ENCODE data around the gene TENT4B.

TENT4B gene

GRCh38 chr16:50198802-50199403 is 45.8 kb downstream of the TENT4B start:
- no peak for TF ChIP-seq ZBTB7A (IDR thresholded peaks at IDR 0.05; ENCODE audit: low read depth)
- TF ChIP-seq, protein P1, sequence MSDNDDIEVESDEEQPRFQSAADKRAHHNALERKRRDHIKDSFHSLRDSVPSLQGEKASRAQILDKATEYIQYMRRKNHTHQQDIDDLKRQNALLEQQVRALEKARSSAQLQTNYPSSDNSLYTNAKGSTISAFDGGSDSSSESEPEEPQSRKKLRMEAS (IDR thresholded peaks at IDR 0.05), result no peak

DNA sequence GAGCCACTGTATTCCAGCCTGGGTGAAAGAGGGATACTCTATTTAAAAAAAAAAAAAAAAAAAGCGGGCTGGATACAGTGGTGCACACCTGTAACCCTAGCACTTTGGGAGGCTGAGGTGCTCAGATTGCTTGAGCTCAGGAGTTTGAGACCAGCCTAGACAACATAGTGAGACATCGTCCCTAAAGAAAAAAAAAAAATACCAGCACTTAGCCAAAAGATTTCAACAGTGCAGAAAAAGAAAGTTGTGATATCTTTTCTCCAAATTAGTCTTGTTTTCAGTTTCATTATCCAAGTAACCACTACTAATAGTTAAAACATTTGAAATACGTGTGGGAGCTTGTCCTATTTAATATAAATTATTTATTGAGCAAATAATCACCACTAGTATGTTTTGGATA is 48.7 kb downstream of the TENT4B start:
- TF ChIP-seq EGR1 (IDR thresholded peaks at IDR 0.05) (no peak), RAD21 (IDR thresholded peaks at IDR 0.05; ENCODE audit: low read depth) (no peak), TAF1 (IDR thresholded peaks at IDR 0.05; ENCODE audit: low read depth) (no peak), CEBPB (IDR thresholded peaks at IDR 0.05) (no peak), NFIC (IDR thresholded peaks at IDR 0.05) (no peak), CREB1 (IDR thresholded peaks at IDR 0.05; ENCODE audit: low read depth) (no peak), EP300 (IDR thresholded peaks at IDR 0.05; ENCODE audit: borderline replicate concordance) (no peak), FOXM1 (IDR thresholded peaks at IDR 0.05; ENCODE audit: borderline replicate concordance, low read depth) (no peak), YY1 (IDR thresholded peaks at IDR 0.05; ENCODE audit: low read depth) (no peak), TEAD4 (IDR thresholded peaks at IDR 0.05) (no peak)
- TF ChIP-seq, protein P2, sequence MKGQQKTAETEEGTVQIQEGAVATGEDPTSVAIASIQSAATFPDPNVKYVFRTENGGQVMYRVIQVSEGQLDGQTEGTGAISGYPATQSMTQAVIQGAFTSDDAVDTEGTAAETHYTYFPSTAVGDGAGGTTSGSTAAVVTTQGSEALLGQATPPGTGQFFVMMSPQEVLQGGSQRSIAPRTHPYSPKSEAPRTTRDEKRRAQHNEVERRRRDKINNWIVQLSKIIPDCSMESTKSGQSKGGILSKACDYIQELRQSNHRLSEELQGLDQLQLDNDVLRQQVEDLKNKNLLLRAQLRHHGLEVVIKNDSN (IDR thresholded peaks at IDR 0.05), result no peak
- TF ChIP-seq, protein P3, sequence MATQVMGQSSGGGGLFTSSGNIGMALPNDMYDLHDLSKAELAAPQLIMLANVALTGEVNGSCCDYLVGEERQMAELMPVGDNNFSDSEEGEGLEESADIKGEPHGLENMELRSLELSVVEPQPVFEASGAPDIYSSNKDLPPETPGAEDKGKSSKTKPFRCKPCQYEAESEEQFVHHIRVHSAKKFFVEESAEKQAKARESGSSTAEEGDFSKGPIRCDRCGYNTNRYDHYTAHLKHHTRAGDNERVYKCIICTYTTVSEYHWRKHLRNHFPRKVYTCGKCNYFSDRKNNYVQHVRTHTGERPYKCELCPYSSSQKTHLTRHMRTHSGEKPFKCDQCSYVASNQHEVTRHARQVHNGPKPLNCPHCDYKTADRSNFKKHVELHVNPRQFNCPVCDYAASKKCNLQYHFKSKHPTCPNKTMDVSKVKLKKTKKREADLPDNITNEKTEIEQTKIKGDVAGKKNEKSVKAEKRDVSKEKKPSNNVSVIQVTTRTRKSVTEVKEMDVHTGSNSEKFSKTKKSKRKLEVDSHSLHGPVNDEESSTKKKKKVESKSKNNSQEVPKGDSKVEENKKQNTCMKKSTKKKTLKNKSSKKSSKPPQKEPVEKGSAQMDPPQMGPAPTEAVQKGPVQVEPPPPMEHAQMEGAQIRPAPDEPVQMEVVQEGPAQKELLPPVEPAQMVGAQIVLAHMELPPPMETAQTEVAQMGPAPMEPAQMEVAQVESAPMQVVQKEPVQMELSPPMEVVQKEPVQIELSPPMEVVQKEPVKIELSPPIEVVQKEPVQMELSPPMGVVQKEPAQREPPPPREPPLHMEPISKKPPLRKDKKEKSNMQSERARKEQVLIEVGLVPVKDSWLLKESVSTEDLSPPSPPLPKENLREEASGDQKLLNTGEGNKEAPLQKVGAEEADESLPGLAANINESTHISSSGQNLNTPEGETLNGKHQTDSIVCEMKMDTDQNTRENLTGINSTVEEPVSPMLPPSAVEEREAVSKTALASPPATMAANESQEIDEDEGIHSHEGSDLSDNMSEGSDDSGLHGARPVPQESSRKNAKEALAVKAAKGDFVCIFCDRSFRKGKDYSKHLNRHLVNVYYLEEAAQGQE (IDR thresholded peaks at IDR 0.05; ENCODE audit: low read depth), result no peak
- TF ChIP-seq, protein P1 (IDR thresholded peaks at IDR 0.05), result no peak

GRCh38 chr16:50202926-50203624 is 50.0 kb downstream of the TENT4B start:
- TF ChIP-seq TEAD4 (IDR thresholded peaks at IDR 0.05) (peak; percentile 70), RAD21 (IDR thresholded peaks at IDR 0.05; ENCODE audit: low read depth) (no peak)

GRCh38 chr16:50203681-50204080 is 50.6 kb downstream of the TENT4B start:
- TF ChIP-seq CREB1 (IDR thresholded peaks at IDR 0.05; ENCODE audit: low read depth) (no peak), TCF12 (IDR thresholded peaks at IDR 0.05; ENCODE audit: low read depth) (no peak), YY1 (IDR thresholded peaks at IDR 0.05; ENCODE audit: low read depth) (no peak), FOXM1 (IDR thresholded peaks at IDR 0.05; ENCODE audit: borderline replicate concordance, low read depth) (no peak), NFIC (IDR thresholded peaks at IDR 0.05) (no peak), EGR1 (IDR thresholded peaks at IDR 0.05) (no peak), TEAD4 (IDR thresholded peaks at IDR 0.05) (no peak), CEBPB (IDR thresholded peaks at IDR 0.05) (no peak), EP300 (IDR thresholded peaks at IDR 0.05; ENCODE audit: borderline replicate concordance) (no peak), ZBTB7A (IDR thresholded peaks at IDR 0.05; ENCODE audit: low read depth) (no peak), RAD21 (IDR thresholded peaks at IDR 0.05; ENCODE audit: low read depth) (no peak), TAF1 (IDR thresholded peaks at IDR 0.05; ENCODE audit: low read depth) (no peak)
- TF ChIP-seq, protein P1 (IDR thresholded peaks at IDR 0.05), result no peak
- TF ChIP-seq, protein P2 (IDR thresholded peaks at IDR 0.05), result no peak
- TF ChIP-seq, protein P3 (IDR thresholded peaks at IDR 0.05; ENCODE audit: low read depth), result no peak

GRCh38 chr16:50204453-50205108 is 51.5 kb downstream of the TENT4B start:
- TF ChIP-seq TCF12 (IDR thresholded peaks at IDR 0.05; ENCODE audit: low read depth) (no peak), TEAD4 (IDR thresholded peaks at IDR 0.05) (no peak), CREB1 (IDR thresholded peaks at IDR 0.05; ENCODE audit: low read depth) (no peak), EP300 (IDR thresholded peaks at IDR 0.05; ENCODE audit: borderline replicate concordance) (no peak), RAD21 (IDR thresholded peaks at IDR 0.05; ENCODE audit: low read depth) (no peak), TAF1 (IDR thresholded peaks at IDR 0.05; ENCODE audit: low read depth) (no peak), CEBPB (IDR thresholded peaks at IDR 0.05) (no peak), EGR1 (IDR thresholded peaks at IDR 0.05) (no peak), YY1 (IDR thresholded peaks at IDR 0.05; ENCODE audit: low read depth) (no peak), NFIC (IDR thresholded peaks at IDR 0.05) (no peak)
- TF ChIP-seq, protein P2 (IDR thresholded peaks at IDR 0.05), result no peak
- TF ChIP-seq, protein P3 (IDR thresholded peaks at IDR 0.05; ENCODE audit: low read depth), result no peak
